SK-N-SH (cell line): ENCODE measurements around the gene CYP51A1. TPM values are rescaled to one million over a fixed set of nuclear protein-coding genes. Genes with fewer than 3 reads are reported as not detected.
"Not testable (repeated sequence)": the region's sequence is repeated elsewhere in the genome, so short reads cannot be mapped to it uniquely, and the experiment has no call there.

ENCODE experiments used
- CTCF ChIA-PET: fragments of 300-600, 350-600 bp; formaldehyde crosslinking; extraction: SDS; loops from one replicate; lab custom pipeline; 2021; lab: Yijun Ruan, JAX
- POLR2A ChIA-PET: fragments of 350-600 bp; sonication (Branson Sonifier 250); formaldehyde crosslinking; extraction: SDS; loops from one replicate; lab custom pipeline; 2020; ENCODE audit warnings: antibody characterized with exemption, inconsistent platforms; lab: Yijun Ruan, JAX
- DNase-seq: peaks from one replicate; pipeline ENCODE4 v3.0.0; 2012
- H2AFZ ChIP-seq: fragments of 200-600 bp; sonication (generic); 2 replicates; pipeline ENCODE4 v1.8.1; 2016; ENCODE audit warnings: antibody characterized with exemption, mild to moderate bottlenecking, low read depth
- H3F3A ChIP-seq: fragments of 200-600 bp; sonication (generic); replicated peaks from 2 replicates; pipeline ENCODE3; 2016; ENCODE audit warnings: antibody characterized with exemption, mild to moderate bottlenecking; ENCODE audit not compliant: insufficient read depth
- H3K27ac ChIP-seq, 2 experiments: fragments of 200-500 bp in 1 of 2; fragments of 200-600 bp in 1 of 2; sonication (Bioruptor generic) in 1 of 2; sonication (generic), shearing (Covaris generic) in 1 of 2; 2 replicates each; pipeline versions ENCODE4 v1.5.1 to v1.6.1; 2014 to 2016; ENCODE audit warnings: low read depth in 2 of 2, inconsistent platforms in 1 of 2, low read length in 1 of 2, mild to moderate bottlenecking in 1 of 2, mixed read lengths in 1 of 2
- H3K27me3 ChIP-seq: fragments of 200-600 bp; sonication (generic), shearing (Covaris generic); 2 replicates; pipeline ENCODE4 v1.6.1; 2016; ENCODE audit warnings: mixed run types; ENCODE audit not compliant: insufficient read depth
- H3K36me3 ChIP-seq, 2 experiments: fragments of 200-500 bp in 1 of 2; fragments of 200-600 bp in 1 of 2; sonication (Bioruptor generic) in 1 of 2; sonication (generic) in 1 of 2; replicated peaks in 1 of 2; 2 replicates each; pipeline versions ENCODE3 to v1.5.1; 2014 to 2016; ENCODE audit warnings: low read length in 1 of 2, mild to moderate bottlenecking in 1 of 2; ENCODE audit not compliant: insufficient read depth in 2 of 2, control insufficient read depth in 1 of 2
- H3K4me1 ChIP-seq, 2 experiments: fragments of 200-500 bp in 1 of 2; fragments of 200-600 bp in 1 of 2; sonication (Bioruptor generic) in 1 of 2; sonication (generic), shearing (Covaris generic) in 1 of 2; 2 replicates each; pipeline versions ENCODE4 v1.5.1 to v1.6.1; 2014 to 2016; ENCODE audit warnings: low read depth in 1 of 2, low read length in 1 of 2, mixed run types in 1 of 2; ENCODE audit not compliant: insufficient read depth in 2 of 2, control insufficient read depth in 1 of 2
- H3K4me2 ChIP-seq: fragments of 200-600 bp; sonication (generic), shearing (Covaris generic); 2 replicates; pipeline ENCODE4 v1.6.1; 2017; ENCODE audit warnings: mixed run types
- H3K4me3 ChIP-seq, 2 experiments: fragments of 200-500 bp in 1 of 2; fragments of 200-600 bp in 1 of 2; sonication (Bioruptor generic) in 1 of 2; sonication (generic), shearing (Covaris generic) in 1 of 2; 2 replicates each; pipeline versions ENCODE4 v1.5.1 to v1.8.1; 2014 to 2016; ENCODE audit warnings: low read depth in 2 of 2, inconsistent platforms in 1 of 2, low read length in 1 of 2, mild to moderate bottlenecking in 1 of 2, mixed read lengths in 1 of 2, moderate library complexity in 1 of 2
- H3K79me2 ChIP-seq: fragments of 200-600 bp; sonication (generic); 2 replicates; pipeline ENCODE4 v1.8.1; 2017; ENCODE audit warnings: mild to moderate bottlenecking; ENCODE audit not compliant: insufficient read depth
- H3K9ac ChIP-seq: fragments of 200-600 bp; sonication (generic); 2 replicates; pipeline ENCODE4 v1.6.1; 2017; ENCODE audit warnings: mixed run types
- H3K9me2 ChIP-seq: fragments of 200-600 bp; sonication (generic); 2 replicates; pipeline ENCODE4 v1.6.1; 2017; ENCODE audit warnings: mixed run types
- H3K9me3 ChIP-seq: fragments of 200-600 bp; sonication (generic); 2 replicates; pipeline ENCODE4 v1.6.1; 2017; ENCODE audit warnings: mixed run types, mild to moderate bottlenecking, moderate library complexity
- H4K20me1 ChIP-seq: fragments of 200-600 bp; sonication (generic); 2 replicates; pipeline ENCODE4 v1.6.1; 2017; ENCODE audit warnings: mild to moderate bottlenecking, mixed run types; ENCODE audit not compliant: insufficient read depth
- EP300 ChIP-seq, 2 experiments: IDR thresholded peaks; 2 replicates each; pipeline versions ENCODE4 v1.4.0 to v1.6.1; 2012; ENCODE audit warnings: borderline replicate concordance in 1 of 2, low read depth in 1 of 2, low read length in 1 of 2
- GATA2 ChIP-seq: sonication (generic); formaldehyde crosslinking; IDR thresholded peaks from 2 replicates; pipeline ENCODE4 v1.5.0; 2020; ENCODE audit warnings: mild to moderate bottlenecking, missing genetic modification reagents
- NFIC ChIP-seq: IDR thresholded peaks from 2 replicates; pipeline ENCODE4 v1.4.0; 2012; ENCODE audit warnings: borderline replicate concordance
- NRF1 ChIP-seq: IDR thresholded peaks from 2 replicates; pipeline ENCODE4 v1.6.1; 2012; ENCODE audit warnings: low read depth, mild to moderate bottlenecking, low read length
- POLR2AphosphoS5 ChIP-seq: IDR thresholded peaks from 2 replicates; pipeline ENCODE4 v1.6.1; 2012; ENCODE audit warnings: low read depth, low read length
- SIN3A ChIP-seq: IDR thresholded peaks from 2 replicates; pipeline ENCODE4 v1.6.1; 2012; ENCODE audit warnings: low read depth, mild to moderate bottlenecking, low read length, moderate library complexity, borderline replicate concordance
- WGBS: methylation state at CpG from one replicate; pipeline ENCODE4 v1.1.6; 2017; ENCODE audit warnings: low lambda C conversion rate; 5-methylcytosine and 5-hydroxymethylcytosine counted together
- polyA plus RNA-seq, 3 experiments: library from polyadenylated mRNA; depleted of rRNA; stranded (reverse); fragments of >200 nt; gene quantifications; 2 replicates each; pipeline ENCODE4 v1.2.3, GENCODE V29; 2012
- TF ChIP-seq, protein P1 (sequence below): IDR thresholded peaks from 2 replicates; pipeline ENCODE4; 2012
- TF ChIP-seq, protein P2 (sequence below): IDR thresholded peaks from 2 replicates; pipeline ENCODE4 v1.4.0; 2012; ENCODE audit warnings: low read depth, borderline replicate concordance
- TF ChIP-seq, protein P3 (sequence below): fragments of 150-350 bp; IDR thresholded peaks from 2 replicates; pipeline ENCODE4 v1.6.1; 2017; ENCODE audit warnings: antibody characterized with exemption, low read length, low read depth, borderline replicate concordance
- TF ChIP-seq, protein P4 (sequence below): IDR thresholded peaks from 2 replicates; pipeline ENCODE4 v1.4.0; 2012; ENCODE audit warnings: low read depth

Gene CYP51A1
- polyA plus RNA-seq, 1 of the 3 experiments (the other 2 are of a cell fraction), result 4.7 TPM

DNA sequence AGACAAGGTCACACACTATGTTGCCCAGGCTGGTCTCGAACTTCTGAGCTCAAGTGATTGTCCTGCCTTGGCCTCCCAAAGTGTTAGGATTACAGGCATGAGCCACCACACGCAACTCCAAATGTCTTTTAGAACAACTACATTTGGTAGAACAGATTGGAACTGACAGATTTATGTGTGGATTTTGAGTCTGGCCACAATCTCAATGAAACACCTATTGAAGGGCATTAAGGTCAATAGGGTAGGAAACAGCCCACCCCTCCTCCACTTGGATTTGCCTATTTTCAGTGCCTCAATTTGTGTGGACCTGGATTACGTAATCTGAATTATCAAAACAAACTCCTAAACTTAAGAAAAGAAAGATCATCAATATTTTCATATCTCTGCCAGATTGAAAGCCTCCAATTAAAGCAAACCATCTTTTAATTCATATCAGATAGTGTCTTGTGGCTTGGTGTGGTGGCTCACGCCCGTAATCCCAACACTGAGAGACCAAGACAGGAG lies 15.5 kb upstream of the CYP51A1 start (continued):
- TF ChIP-seq NRF1 (no peak), GATA2 (CRISPR knock-in tag) (no peak)

GRCh38 chr7:92143192-92143880 lies 9.1 kb upstream of the CYP51A1 start:
- CTCF ChIA-PET, H3K27me3 ChIP-seq: not testable (repeated sequence)

GRCh38 chr7:92142791-92143190 lies 8.5 kb upstream of the CYP51A1 start:
- H3K9ac ChIP-seq, POLR2A ChIA-PET, H3K27me3 ChIP-seq, H3F3A ChIP-seq, H4K20me1 ChIP-seq, DNase-seq, H3K4me3 ChIP-seq, H3K4me2 ChIP-seq, H3K4me1 ChIP-seq, H3K79me2 ChIP-seq, H3K9me2 ChIP-seq, H2AFZ ChIP-seq, H3K27ac ChIP-seq, H3K9me3 ChIP-seq, H3K36me3 ChIP-seq: not testable (repeated sequence)
- 88% methylated on average over 9 of the region's 9 CpGs for WGBS
- CTCF ChIA-PET, result interaction anchor here (1.0 to 1.1 kb wide), 2 partner anchors 9 to 10 kb away, joined by 3 to 5 read pairs; partner anchors contain the start of gene CYP51A1

More at GRCh38 chr7:92143192-92143880, 9.1 kb upstream of the CYP51A1 start:
- H3K9me2 ChIP-seq, H3K4me3 ChIP-seq, H3K4me2 ChIP-seq, H4K20me1 ChIP-seq, DNase-seq, H3K36me3 ChIP-seq, H3K27ac ChIP-seq, H3K79me2 ChIP-seq, H3F3A ChIP-seq, POLR2A ChIA-PET, H3K9ac ChIP-seq, H3K9me3 ChIP-seq, H3K4me1 ChIP-seq, H2AFZ ChIP-seq: not testable (repeated sequence)
- 94% methylated on average over 25 of the region's 50 CpGs for WGBS

- no peaks in the 10 kb centered on the region for H3K79me2 ChIP-seq
- no peak for TF ChIP-seq NFIC
- TF ChIP-seq, protein P1, sequence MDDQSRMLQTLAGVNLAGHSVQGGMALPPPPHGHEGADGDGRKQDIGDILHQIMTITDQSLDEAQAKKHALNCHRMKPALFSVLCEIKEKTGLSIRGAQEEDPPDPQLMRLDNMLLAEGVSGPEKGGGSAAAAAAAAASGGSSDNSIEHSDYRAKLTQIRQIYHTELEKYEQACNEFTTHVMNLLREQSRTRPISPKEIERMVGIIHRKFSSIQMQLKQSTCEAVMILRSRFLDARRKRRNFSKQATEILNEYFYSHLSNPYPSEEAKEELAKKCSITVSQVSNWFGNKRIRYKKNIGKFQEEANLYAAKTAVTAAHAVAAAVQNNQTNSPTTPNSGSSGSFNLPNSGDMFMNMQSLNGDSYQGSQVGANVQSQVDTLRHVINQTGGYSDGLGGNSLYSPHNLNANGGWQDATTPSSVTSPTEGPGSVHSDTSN, result no peak
- no peak for TF ChIP-seq GATA2 (CRISPR knock-in tag)
- no peak for TF ChIP-seq EP300 (IDR thresholded peaks at IDR 0.05; ENCODE audit: borderline replicate concordance in 1 of 2, low read depth in 1 of 2, low read length in 1 of 2)
- TF ChIP-seq, protein P2, sequence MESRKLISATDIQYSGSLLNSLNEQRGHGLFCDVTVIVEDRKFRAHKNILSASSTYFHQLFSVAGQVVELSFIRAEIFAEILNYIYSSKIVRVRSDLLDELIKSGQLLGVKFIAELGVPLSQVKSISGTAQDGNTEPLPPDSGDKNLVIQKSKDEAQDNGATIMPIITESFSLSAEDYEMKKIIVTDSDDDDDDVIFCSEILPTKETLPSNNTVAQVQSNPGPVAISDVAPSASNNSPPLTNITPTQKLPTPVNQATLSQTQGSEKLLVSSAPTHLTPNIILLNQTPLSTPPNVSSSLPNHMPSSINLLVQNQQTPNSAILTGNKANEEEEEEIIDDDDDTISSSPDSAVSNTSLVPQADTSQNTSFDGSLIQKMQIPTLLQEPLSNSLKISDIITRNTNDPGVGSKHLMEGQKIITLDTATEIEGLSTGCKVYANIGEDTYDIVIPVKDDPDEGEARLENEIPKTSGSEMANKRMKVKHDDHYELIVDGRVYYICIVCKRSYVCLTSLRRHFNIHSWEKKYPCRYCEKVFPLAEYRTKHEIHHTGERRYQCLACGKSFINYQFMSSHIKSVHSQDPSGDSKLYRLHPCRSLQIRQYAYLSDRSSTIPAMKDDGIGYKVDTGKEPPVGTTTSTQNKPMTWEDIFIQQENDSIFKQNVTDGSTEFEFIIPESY, result no peak
- no peak for TF ChIP-seq SIN3A
- TF ChIP-seq POLR2AphosphoS5, result no peak
- TF ChIP-seq, protein P3, sequence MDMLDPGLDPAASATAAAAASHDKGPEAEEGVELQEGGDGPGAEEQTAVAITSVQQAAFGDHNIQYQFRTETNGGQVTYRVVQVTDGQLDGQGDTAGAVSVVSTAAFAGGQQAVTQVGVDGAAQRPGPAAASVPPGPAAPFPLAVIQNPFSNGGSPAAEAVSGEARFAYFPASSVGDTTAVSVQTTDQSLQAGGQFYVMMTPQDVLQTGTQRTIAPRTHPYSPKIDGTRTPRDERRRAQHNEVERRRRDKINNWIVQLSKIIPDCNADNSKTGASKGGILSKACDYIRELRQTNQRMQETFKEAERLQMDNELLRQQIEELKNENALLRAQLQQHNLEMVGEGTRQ, result no peak
- TF ChIP-seq, protein P4, sequence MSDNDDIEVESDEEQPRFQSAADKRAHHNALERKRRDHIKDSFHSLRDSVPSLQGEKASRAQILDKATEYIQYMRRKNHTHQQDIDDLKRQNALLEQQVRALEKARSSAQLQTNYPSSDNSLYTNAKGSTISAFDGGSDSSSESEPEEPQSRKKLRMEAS, result no peak
- no peaks in the 10 kb centered on the region for H3K9me2 ChIP-seq
- H3K9me3 ChIP-seq, result no peaks in the 10 kb centered on the region
- CTCF ChIA-PET, result no interaction called here
- no peaks in the 10 kb centered on the region for H4K20me1 ChIP-seq
- H3K27me3 ChIP-seq, result no peaks in the 10 kb centered on the region
- 90% methylated on average over 7 of the region's 7 CpGs for WGBS
- H3K36me3 ChIP-seq, result no peaks in the 10 kb centered on the region
- no peaks in the 10 kb centered on the region for H3F3A ChIP-seq
- peaks cover 0 to 4% of the 10 kb centered on the region in 2 experiments; a peak in 1 of 4 replicates for H3K4me1 ChIP-seq
- no peak overlapping the region for H3K27ac ChIP-seq
- POLR2A ChIA-PET, result no interaction called here
- DNase-seq, result no peak
- no peak overlapping the region for H3K9ac ChIP-seq
- no peak overlapping the region for H2AFZ ChIP-seq
- no peak overlapping the region for H3K4me3 ChIP-seq
- H3K4me2 ChIP-seq, result no peak overlapping the region
Measured at GRCh38 chr7:92141161-92141560, 6.9 kb upstream of the CYP51A1 start.
